Duodenal mucosa (tissue), 2 donors: ENCODE measurements around the gene SIL1.

ENCODE experiments used
- H3K27ac ChIP-seq: one replicate; pipeline ENCODE4 v1.7.0; 2013; ENCODE audit warnings: low read depth, low read length
- H3K27me3 ChIP-seq, 2 donors: one replicate each; pipeline ENCODE4 v1.7.0; 2013; ENCODE audit warnings: low read length in 2 of 2, control low read depth in 1 of 2; ENCODE audit not compliant: insufficient read depth in 2 of 2, control insufficient read depth in 1 of 2
- H3K36me3 ChIP-seq, 2 donors: one replicate each; pipeline ENCODE4 v1.7.0; 2013; ENCODE audit warnings: low read length in 2 of 2, control low read depth in 1 of 2; ENCODE audit not compliant: insufficient read depth in 2 of 2, control insufficient read depth in 1 of 2
- H3K4me1 ChIP-seq, 2 donors: one replicate each; pipeline ENCODE4 v1.7.0; 2013; ENCODE audit warnings: low read length in 2 of 2, control low read depth in 1 of 2; ENCODE audit not compliant: insufficient read depth in 2 of 2, control insufficient read depth in 1 of 2
- H3K4me3 ChIP-seq, 2 donors: one replicate each; pipeline ENCODE4 v1.7.0; 2013; ENCODE audit warnings: low read length in 2 of 2, low read depth in 1 of 2
- H3K9ac ChIP-seq, 2 donors: one replicate each; pipeline ENCODE4 v1.7.0; 2013; ENCODE audit warnings: low read length in 2 of 2, low read depth in 1 of 2
- H3K9me3 ChIP-seq, 2 donors: one replicate each; pipeline ENCODE4 v1.7.0; 2013; ENCODE audit warnings: low read length in 2 of 2, control low read depth in 1 of 2; ENCODE audit not compliant: control insufficient read depth in 1 of 2

The SIL1 gene

GRCh38 chr5:139147483-139148087 is 50.6 kb downstream of the SIL1 start:
- no peaks in the 10 kb centered on the region for H3K9me3 ChIP-seq
- H3K4me3 ChIP-seq, result no peak overlapping the region
- H3K27ac ChIP-seq, result no peak overlapping the region
- no peaks in the 10 kb centered on the region for H3K36me3 ChIP-seq
- H3K9ac ChIP-seq, result no peak overlapping the region
- peaks cover 11 to 20% of the 10 kb centered on the region in 2 donors for H3K4me1 ChIP-seq
- no peaks in the 10 kb centered on the region for H3K27me3 ChIP-seq

GRCh38 chr5:139146809-139147482 is 51.2 kb downstream of the SIL1 start:
- Histone ChIP-seq H3K4me3 (no peak overlapping the region), H3K4me1 (peaks cover 15 to 27% of the 10 kb centered on the region in 2 donors), H3K27me3 (no peaks in the 10 kb centered on the region), H3K36me3 (no peaks in the 10 kb centered on the region), H3K9ac (no peak overlapping the region), H3K9me3 (no peaks in the 10 kb centered on the region), H3K27ac (no peak overlapping the region)

DNA sequence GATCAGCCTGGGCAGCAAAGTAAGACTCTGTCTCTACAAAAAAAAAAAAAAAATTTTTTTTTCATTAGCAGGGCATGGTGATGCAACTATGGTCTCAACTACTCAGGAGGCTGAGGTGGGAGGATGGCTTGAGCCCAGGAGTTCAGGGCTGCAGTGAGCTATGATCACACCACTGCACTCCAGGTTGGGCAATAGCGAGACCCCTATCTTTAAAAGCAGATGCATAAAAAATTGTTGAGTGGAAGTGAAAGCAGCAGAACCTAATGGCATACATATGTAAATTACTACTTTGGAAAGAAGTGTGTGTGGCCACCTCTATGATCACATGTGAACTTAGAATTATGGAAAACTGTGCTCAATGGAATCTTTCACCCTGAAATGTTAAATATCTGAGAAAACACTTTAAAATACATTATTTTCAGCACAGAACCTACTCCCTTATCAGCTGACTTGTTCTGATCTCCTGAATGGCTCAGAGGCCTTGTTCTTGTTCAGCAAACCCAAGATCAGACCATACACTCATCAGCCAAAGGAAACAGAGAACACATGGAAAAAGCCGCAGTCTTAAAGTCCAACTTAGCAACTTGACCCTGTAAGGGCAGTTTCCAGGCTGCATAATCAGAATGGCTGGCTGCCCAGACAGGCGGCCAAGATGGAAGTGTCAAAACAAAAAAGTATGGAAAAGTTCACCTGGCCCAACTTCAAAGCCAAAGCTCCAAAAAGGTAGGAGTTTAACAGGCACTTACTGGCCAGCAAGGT is 56.5 kb downstream of the SIL1 start:
- Histone ChIP-seq H3K27ac (no peak overlapping the region), H3K4me1 (peaks cover 31 to 36% of the 10 kb centered on the region in 2 donors), H3K9ac (no peak overlapping the region), H3K9me3 (no peaks in the 10 kb centered on the region), H3K27me3 (no peaks in the 10 kb centered on the region), H3K4me3 (no peak overlapping the region), H3K36me3 (no peaks in the 10 kb centered on the region)

- Histone ChIP-seq H3K27ac (no peak overlapping the region), H3K4me1 (peaks cover 31 to 36% of the 10 kb centered on the region in 2 donors), H3K36me3 (no peaks in the 10 kb centered on the region), H3K4me3 (no peak overlapping the region), H3K9ac (no peak overlapping the region), H3K27me3 (no peaks in the 10 kb centered on the region), H3K9me3 (no peaks in the 10 kb centered on the region)
Observed at GRCh38 chr5:139140591-139141071, 57.5 kb downstream of the SIL1 start.

GRCh38 chr5:139138809-139139208 is 59.4 kb downstream of the SIL1 start:
- Histone ChIP-seq H3K27me3 (no peaks in the 10 kb centered on the region), H3K9me3 (no peaks in the 10 kb centered on the region), H3K4me1 (peaks cover 31 to 36% of the 10 kb centered on the region in 2 donors), H3K9ac (no peak overlapping the region), H3K4me3 (no peak overlapping the region), H3K36me3 (peaks cover 0 to 2% of the 10 kb centered on the region in 2 donors), H3K27ac (no peak overlapping the region)

GRCh38 chr5:139138109-139138508 is 60.1 kb downstream of the SIL1 start:
- H3K4me1 ChIP-seq, result peaks cover 31 to 36% of the 10 kb centered on the region in 2 donors

DNA sequence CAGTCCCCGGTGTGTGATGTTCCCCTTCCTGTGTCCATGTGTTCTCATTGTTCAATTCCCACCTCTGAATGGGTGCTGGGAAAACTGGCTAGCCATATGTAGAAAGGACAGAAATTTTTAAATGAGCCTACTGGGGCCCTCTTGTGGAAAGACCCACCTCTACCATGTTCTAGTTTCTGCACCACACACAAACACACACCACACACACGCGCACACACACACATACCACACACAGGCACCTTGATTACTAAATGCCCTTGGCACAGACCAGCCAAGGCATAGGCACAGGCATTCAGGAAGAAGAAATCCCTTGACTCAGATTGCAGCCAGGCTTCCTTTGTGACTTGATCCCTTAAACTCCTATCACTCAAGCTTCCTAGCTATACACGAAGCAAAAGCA is 60.5 kb downstream of the SIL1 start:
- peaks cover 0 to 2% of the 10 kb centered on the region in 2 donors for H3K36me3 ChIP-seq
- H3K27ac ChIP-seq, result no peak overlapping the region
- peaks cover 31 to 36% of the 10 kb centered on the region in 2 donors for H3K4me1 ChIP-seq
- H3K27me3 ChIP-seq, result no peaks in the 10 kb centered on the region
- no peak overlapping the region for H3K4me3 ChIP-seq
- H3K9me3 ChIP-seq, result no peaks in the 10 kb centered on the region
- H3K9ac ChIP-seq, result no peak overlapping the region

More at GRCh38 chr5:139138109-139138508, 60.1 kb downstream of the SIL1 start:
- no peak overlapping the region for H3K4me3 ChIP-seq
- H3K27ac ChIP-seq, result no peak overlapping the region
- H3K36me3 ChIP-seq, result peaks cover 0 to 2% of the 10 kb centered on the region in 2 donors
- no peaks in the 10 kb centered on the region for H3K27me3 ChIP-seq
- no peak overlapping the region for H3K9ac ChIP-seq
- H3K9me3 ChIP-seq, result no peaks in the 10 kb centered on the region

- Histone ChIP-seq H3K36me3 (peaks cover 0 to 2% of the 10 kb centered on the region in 2 donors), H3K4me1 (peaks cover 15 to 26% of the 10 kb centered on the region in 2 donors), H3K27ac (no peak overlapping the region), H3K9ac (no peak overlapping the region), H3K4me3 (no peak overlapping the region), H3K9me3 (no peaks in the 10 kb centered on the region), H3K27me3 (no peaks in the 10 kb centered on the region)
Observed at GRCh38 chr5:139134906-139135305, 63.3 kb downstream of the SIL1 start.

- H3K9ac ChIP-seq, result no peak overlapping the region
- H3K27me3 ChIP-seq, result no peaks in the 10 kb centered on the region
- H3K9me3 ChIP-seq, result no peaks in the 10 kb centered on the region
- H3K27ac ChIP-seq, result no peak overlapping the region
- H3K36me3 ChIP-seq, result peaks cover 0 to 2% of the 10 kb centered on the region in 2 donors
- no peak overlapping the region for H3K4me3 ChIP-seq
- peaks cover 5 to 16% of the 10 kb centered on the region in 2 donors for H3K4me1 ChIP-seq
Observed at GRCh38 chr5:139133282-139133681, 64.9 kb downstream of the SIL1 start.

GRCh38 chr5:139132515-139132914 is 65.7 kb downstream of the SIL1 start:
- Histone ChIP-seq H3K27me3 (no peaks in the 10 kb centered on the region), H3K36me3 (peaks cover 2 to 3% of the 10 kb centered on the region in 2 donors), H3K27ac (no peak overlapping the region), H3K9me3 (no peaks in the 10 kb centered on the region), H3K4me1 (peaks cover 0 to 11% of the 10 kb centered on the region in 2 donors), H3K9ac (no peak overlapping the region), H3K4me3 (no peak overlapping the region)
